GM21576 (cell line): ENCODE measurements around the gene OSMR.

Experiments
- ATAC-seq: cut with Tn5 transposase; IDR thresholded peaks from one replicate; pipeline ENCODE4 v1.9.1; 2021; ENCODE audit warnings: mild to moderate bottlenecking, moderate library complexity; ENCODE audit not compliant: unreplicated experiment

Gene OSMR

GRCh38 chr5:38925154-38925925, 79.5 kb downstream of the OSMR start:
- no peak for ATAC-seq

DNA sequence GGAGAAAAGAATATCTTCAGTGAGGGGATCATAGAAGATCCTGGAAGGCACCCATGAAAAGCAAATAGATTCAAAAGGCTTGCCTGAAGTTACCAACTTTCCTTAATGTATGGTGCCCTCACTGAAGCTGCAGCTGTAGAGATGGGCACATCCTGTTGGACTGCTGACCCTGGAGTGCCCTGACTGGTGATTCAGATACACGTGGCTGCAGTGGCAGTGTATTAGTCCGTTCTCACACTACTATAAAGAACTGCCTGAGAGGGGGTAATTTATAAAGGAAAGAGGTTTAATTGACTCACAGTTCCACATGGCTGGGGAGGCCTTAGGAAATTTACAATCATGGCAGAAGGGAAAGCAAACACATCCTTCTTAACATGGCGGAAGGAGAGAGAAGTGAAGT, 80.3 kb downstream of the OSMR start:
- ATAC-seq, result no peak

DNA sequence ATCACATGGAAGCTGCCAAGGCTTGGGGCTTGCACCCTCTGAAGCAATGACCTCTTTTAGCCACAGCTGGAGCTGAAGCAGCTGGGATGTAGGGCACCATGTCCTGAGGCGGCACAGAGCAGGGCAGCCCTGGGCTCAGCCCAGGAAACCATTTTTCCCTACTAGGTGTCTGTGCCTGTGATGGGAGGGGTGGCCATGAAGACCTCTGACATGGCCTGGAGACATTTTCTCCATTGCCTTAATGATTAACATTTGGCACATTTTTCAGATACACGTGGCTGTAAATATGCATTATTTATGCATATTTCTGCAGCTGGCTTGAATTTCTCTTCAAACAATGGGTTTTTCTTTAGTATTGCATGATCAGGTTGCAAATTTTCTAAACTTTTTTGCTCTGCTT, 81.7 kb downstream of the OSMR start:
- ATAC-seq, result no peak

GRCh38 chr5:38929838-38930237, 84.0 kb downstream of the OSMR start:
- ATAC-seq, result no peak

DNA sequence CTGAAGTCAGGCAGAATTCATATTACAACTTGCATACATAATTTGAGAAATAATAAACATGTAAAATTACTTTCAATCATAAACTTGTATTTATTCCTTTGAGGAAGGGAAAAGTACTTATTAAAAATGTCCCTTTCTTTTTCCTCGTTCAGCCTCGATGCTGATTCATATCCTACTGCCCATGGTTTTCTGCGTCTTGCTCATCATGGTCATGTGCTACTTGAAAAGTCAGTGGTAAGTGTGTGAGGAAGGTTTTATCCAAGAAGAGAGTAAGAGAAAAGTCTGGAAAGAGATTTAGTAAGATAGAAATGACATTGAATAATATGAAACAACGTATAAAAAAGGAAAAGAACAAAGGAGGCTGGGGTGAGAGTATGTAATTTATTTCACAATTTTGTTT, 85.9 kb downstream of the OSMR start:
- ATAC-seq, result no peak

DNA sequence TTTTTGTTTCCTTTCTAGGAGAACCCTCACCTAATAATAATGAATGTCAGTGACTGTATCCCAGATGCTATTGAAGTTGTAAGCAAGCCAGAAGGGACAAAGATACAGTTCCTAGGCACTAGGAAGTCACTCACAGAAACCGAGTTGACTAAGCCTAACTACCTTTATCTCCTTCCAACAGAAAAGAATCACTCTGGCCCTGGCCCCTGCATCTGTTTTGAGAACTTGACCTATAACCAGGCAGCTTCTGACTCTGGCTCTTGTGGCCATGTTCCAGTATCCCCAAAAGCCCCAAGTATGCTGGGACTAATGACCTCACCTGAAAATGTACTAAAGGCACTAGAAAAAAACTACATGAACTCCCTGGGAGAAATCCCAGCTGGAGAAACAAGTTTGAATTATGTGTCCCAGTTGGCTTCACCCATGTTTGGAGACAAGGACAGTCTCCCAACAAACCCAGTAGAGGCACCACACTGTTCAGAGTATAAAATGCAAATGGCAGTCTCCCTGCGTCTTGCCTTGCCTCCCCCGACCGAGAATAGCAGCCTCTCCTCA, 87.1 kb downstream of the OSMR start:
- no peak for ATAC-seq

GRCh38 chr5:38935437-38935836, 89.6 kb downstream of the OSMR start:
- no peak for ATAC-seq

DNA sequence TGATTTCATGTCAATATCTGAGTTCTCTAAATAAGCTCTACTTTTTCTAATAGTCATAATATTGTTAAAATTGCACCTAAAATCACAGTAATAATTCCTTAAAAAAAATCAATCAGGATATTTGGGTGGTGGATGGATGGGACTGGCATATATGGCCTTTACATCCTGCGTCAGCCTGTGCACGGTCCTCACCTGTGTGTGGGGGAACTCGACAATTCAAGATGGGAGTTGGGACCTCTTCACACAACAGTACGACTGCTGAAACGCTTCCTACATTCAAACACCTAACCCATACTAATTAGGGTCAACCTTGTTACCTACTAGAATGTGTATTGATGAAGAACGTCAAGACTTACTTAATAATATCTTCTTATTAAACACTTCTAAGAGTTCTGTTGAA, 90.5 kb downstream of the OSMR start:
- no peak for ATAC-seq

DNA sequence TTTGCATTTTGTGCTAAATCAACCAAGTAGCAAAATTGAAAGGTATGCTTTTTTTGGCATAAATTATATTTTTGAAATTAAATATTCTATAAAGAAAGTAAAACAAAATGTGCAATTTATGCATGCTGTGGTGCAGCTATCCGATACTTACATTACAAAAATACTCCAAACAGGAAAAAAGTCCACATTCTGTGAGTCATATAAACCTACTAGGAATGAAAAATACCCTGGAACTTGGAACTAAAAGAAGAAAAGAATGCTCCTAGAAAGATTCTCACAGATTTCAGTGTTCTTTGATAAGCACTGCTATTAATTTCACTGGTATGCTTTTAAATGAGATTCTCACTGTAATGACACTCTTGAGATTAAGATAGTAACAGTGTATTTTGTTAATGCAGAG, 92.6 kb downstream of the OSMR start:
- no peak for ATAC-seq

DNA sequence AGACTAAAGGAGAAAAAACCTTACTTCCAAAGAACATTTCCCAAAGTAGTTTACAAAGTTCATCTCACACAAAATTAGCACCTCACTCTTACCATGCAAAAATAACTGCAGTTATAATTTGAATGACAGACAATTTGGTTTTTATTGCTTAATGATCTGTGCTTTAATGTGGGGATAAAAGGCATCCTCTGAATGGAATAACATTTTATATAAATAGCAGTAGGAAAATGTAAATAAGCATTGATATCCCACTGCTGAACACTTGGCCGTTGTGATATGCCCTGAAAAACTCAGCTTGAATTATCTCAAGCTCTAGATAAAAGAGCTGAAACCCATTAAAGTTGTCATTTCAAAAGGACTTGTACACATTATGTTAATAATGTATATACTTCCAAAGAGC, 93.2 kb downstream of the OSMR start:
- ATAC-seq, result no peak

- no peak for ATAC-seq
Observed at GRCh38 chr5:38940230-38940858, 94.5 kb downstream of the OSMR start.

DNA sequence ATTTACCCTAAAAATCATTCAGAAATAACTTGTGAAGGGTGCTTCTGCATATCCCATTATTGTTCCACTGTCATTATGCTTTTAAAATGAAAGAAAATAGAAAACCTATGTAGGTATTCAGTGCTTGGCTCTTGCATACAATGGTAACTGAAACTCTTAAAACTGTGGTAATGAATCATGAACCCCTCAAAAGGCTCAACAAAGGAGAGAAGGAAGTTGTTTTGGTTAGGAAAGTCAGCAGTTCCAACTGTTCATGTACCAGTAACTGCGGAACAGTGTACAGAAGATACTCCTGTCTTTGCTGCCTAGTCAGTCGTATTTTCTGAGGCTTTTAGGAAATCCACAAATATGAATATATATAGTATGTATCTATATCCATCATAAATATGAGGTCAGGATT, 96.1 kb downstream of the OSMR start:
- no peak for ATAC-seq

GRCh38 chr5:38944282-38944681, 98.5 kb downstream of the OSMR start:
- no peak for ATAC-seq

GRCh38 chr5:38948501-38948900, 102.7 kb downstream of the OSMR start:
- no peak for ATAC-seq

- ATAC-seq, result no peak
Observed at GRCh38 chr5:38953426-38954012, 107.7 kb downstream of the OSMR start.

DNA sequence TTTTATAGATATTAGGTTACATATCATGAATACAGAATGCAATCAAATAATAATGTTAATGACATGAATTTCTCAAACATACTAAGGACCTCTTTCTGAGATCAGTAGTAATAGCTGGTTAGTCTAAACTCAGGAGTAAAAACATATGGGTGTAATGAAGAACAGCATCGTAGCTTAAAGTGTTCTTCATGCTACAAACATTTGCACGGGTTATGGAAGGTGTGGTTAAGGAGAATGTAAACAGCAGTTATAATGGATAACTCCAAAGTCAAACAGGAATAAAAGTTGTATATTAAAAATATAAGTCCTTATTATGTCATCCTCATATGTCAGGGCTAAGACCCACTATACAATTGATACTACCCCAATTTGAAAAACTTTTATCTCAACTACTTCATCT, 115.9 kb downstream of the OSMR start:
- ATAC-seq, result no peak

- no peak for ATAC-seq
Observed at GRCh38 chr5:38968665-38969064, 122.9 kb downstream of the OSMR start.

- no peak for ATAC-seq
Observed at GRCh38 chr5:38978036-38978435, 132.2 kb downstream of the OSMR start.

- no peak for ATAC-seq
Observed at GRCh38 chr5:38979535-38979934, 133.7 kb downstream of the OSMR start.
